GM18951 (cell line): Measurements from ENCODE around the gene DGKQ.
"Not testable (repeated sequence)": the region's sequence is repeated elsewhere in the genome, so short reads cannot be mapped to it uniquely, and the experiment has no call there.

Experiments used
- POLR2A ChIP-seq: IDR thresholded peaks from 4 replicates; pipeline ENCODE4 v1.6.1; 2011; ENCODE audit warnings: mild to moderate bottlenecking; ENCODE audit not compliant: insufficient read length, insufficient read depth; ENCODE audit errors: extremely low read depth
- in situ Hi-C: fragments of 300-500 bp; cut with MboI; formaldehyde crosslinking; loops from one replicate; pipeline ENCODE4 v1.12.0; 2022; ENCODE audit warnings: low sequenced_read_pairs, mixed read lengths, inconsistent platforms; ENCODE audit not compliant: unreplicated experiment

The DGKQ gene

GRCh38 chr4:929096-929765 lies 44.1 kb downstream of the DGKQ start:
- in situ Hi-C loops = no loop called here
- TF ChIP-seq POLR2A = no peak

- in situ Hi-C loops = not testable (repeated sequence)
These were observed 45.8 kb downstream of the DGKQ start for GRCh38 chr4:927566-927965.

- in situ Hi-C loops = no loop called here
- TF ChIP-seq POLR2A = no peak
These were observed 46.8 kb downstream of the DGKQ start for GRCh38 chr4:926538-926937.

- TF ChIP-seq POLR2A = no peak
- in situ Hi-C loops = no loop called here
These were observed 47.4 kb downstream of the DGKQ start for GRCh38 chr4:925771-926500.

GRCh38 chr4:925171-925570 lies 48.2 kb downstream of the DGKQ start:
- TF ChIP-seq POLR2A = no peak
- in situ Hi-C loops = no loop called here

- in situ Hi-C loops = no loop called here
- no peak for TF ChIP-seq POLR2A
These were observed 49.0 kb downstream of the DGKQ start for GRCh38 chr4:924107-925096.

- in situ Hi-C loops = no loop called here
- TF ChIP-seq POLR2A = peak; percentile 18
These were observed 51.5 kb downstream of the DGKQ start for GRCh38 chr4:921830-922331.

- in situ Hi-C loops = not testable (repeated sequence)
These were observed 54.2 kb downstream of the DGKQ start for GRCh38 chr4:919004-919680.

- in situ Hi-C loops = not testable (repeated sequence)
These were observed 54.8 kb downstream of the DGKQ start for GRCh38 chr4:918591-918990.

- TF ChIP-seq POLR2A = no peak
- in situ Hi-C loops = no loop called here
These were observed 55.4 kb downstream of the DGKQ start for GRCh38 chr4:917992-918391.

- in situ Hi-C loops = no loop called here
- TF ChIP-seq POLR2A = no peak
These were observed 55.9 kb downstream of the DGKQ start for GRCh38 chr4:917466-917865.

- no peak for TF ChIP-seq POLR2A
- in situ Hi-C loops = no loop called here
These were observed 57.8 kb downstream of the DGKQ start for GRCh38 chr4:915595-915994.

GRCh38 chr4:915041-915474 lies 58.3 kb downstream of the DGKQ start:
- TF ChIP-seq POLR2A = no peak
- in situ Hi-C loops = no loop called here
